ENCODE results near the gene TMEM8B. TPM values are rescaled to one million over a fixed set of nuclear protein-coding genes. Genes with fewer than 3 reads are reported as not detected.

The TMEM8B gene
- total and polyA plus RNA-seq, 2 donors from 2014 or later, result 17.6 to 18.3 TPM

DNA sequence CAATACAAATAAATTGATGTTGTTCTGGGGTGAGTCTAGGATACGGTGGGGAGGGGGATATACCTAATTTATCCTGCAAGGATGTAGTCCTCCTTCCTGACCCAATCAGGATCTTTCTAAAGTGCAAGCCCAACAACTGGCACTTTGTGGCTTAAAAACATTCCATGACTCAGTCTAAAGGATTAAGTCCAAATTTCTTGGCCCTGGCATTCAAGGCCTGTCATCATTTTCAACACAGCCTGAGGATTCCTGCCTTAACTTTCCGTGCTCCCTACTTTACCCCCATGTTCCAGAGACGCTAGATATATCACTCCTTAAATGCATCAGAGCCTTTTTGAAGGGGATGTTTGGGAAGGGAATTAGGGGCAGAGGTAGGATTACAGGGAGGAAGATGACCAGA is 1.5 kb upstream of the TMEM8B start:
- no peaks in the 10 kb centered on the region for H3K36me3 ChIP-seq (ENCODE audit: control insufficient read depth in 2 of 3, insufficient read depth in 3 of 3, low read length in 3 of 3)
- no peaks in the 10 kb centered on the region for H3K27me3 ChIP-seq (ENCODE audit: control insufficient read depth, insufficient read depth, low read length)
- intact Hi-C loops (cut with DNase I), result no loop called here
- no peak overlapping the region for H3K4me3 ChIP-seq (ENCODE audit: low read length in 3 of 3)
- FAIRE-seq, result no peak
- TF ChIP-seq, protein P1, sequence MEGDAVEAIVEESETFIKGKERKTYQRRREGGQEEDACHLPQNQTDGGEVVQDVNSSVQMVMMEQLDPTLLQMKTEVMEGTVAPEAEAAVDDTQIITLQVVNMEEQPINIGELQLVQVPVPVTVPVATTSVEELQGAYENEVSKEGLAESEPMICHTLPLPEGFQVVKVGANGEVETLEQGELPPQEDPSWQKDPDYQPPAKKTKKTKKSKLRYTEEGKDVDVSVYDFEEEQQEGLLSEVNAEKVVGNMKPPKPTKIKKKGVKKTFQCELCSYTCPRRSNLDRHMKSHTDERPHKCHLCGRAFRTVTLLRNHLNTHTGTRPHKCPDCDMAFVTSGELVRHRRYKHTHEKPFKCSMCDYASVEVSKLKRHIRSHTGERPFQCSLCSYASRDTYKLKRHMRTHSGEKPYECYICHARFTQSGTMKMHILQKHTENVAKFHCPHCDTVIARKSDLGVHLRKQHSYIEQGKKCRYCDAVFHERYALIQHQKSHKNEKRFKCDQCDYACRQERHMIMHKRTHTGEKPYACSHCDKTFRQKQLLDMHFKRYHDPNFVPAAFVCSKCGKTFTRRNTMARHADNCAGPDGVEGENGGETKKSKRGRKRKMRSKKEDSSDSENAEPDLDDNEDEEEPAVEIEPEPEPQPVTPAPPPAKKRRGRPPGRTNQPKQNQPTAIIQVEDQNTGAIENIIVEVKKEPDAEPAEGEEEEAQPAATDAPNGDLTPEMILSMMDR (IDR thresholded peaks at IDR 0.05; ENCODE audit: borderline replicate concordance, extremely low read depth, insufficient read depth), result no peak
- H3K9ac ChIP-seq (ENCODE audit: low read length in 3 of 3), result no peak overlapping the region
- DNase-seq, result no peak
- H3K4me1 ChIP-seq (ENCODE audit: control insufficient read depth in 2 of 3, insufficient read depth in 2 of 3, low read depth in 1 of 3, low read length in 3 of 3), result peaks cover 0 to 17% (median 11%) of the 10 kb centered on the region in 3 donors
- no peaks in the 10 kb centered on the region for H3K9me3 ChIP-seq (ENCODE audit: control insufficient read depth in 2 of 3, insufficient read depth in 1 of 3, low read length in 3 of 3)
- no peak overlapping the region for H3K27ac ChIP-seq (ENCODE audit: low read depth in 2 of 2, low read length in 2 of 2)

DNA sequence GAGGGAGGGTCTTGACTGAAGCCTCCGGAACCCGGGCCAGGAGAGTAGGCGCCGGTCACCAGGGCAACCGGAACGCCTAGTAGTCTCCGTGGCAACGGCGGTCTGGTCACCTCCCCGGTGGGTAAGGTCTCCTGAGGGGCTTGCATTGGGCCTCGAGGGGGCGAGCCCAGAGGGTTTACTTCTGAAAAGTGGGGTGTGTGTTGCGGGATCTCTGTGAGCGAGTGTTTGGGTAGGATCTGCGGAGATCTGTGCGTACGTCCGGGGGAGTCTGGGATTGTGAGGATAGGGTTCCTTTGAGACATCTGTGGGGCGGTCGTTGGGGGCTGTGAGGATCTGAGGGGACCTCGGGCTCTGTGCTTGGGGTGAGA is 328 bp upstream of the TMEM8B start, which contains the start of gene FAM221B:
Gene FAM221B, minus strand, starts transcription at position 17 of the 368 bp plus-strand sequence. CDS start 2,571 bp downstream, outside the sequence.
- intact Hi-C loops (cut with DNase I), result no loop called here
- H3K36me3 ChIP-seq (ENCODE audit: control insufficient read depth in 2 of 3, insufficient read depth in 3 of 3, low read length in 3 of 3), result no peaks in the 10 kb centered on the region

GRCh38 chr9:35829764-35830096 is 702 bp downstream of the TMEM8B start:
- no peaks in the 10 kb centered on the region for H3K36me3 ChIP-seq (ENCODE audit: control insufficient read depth in 2 of 3, insufficient read depth in 3 of 3, low read length in 3 of 3)
- intact Hi-C loops (cut with DNase I), result no loop called here
- peak overlapping the region; percentile 88 to 93 for H3K27ac ChIP-seq (ENCODE audit: low read depth in 2 of 2, low read length in 2 of 2)
- H3K4me3 ChIP-seq (ENCODE audit: low read length in 3 of 3), result peak overlapping the region; percentile 60 to 90 (median 61)
- FAIRE-seq, result no peak
- peaks cover 0 to 33% (median 16%) of the 10 kb centered on the region in 3 donors for H3K4me1 ChIP-seq (ENCODE audit: control insufficient read depth in 2 of 3, insufficient read depth in 2 of 3, low read depth in 1 of 3, low read length in 3 of 3)
- H3K9ac ChIP-seq (ENCODE audit: low read length in 3 of 3), result peak overlapping the region; percentile 37 to 84 (median 44)
- no peaks in the 10 kb centered on the region for H3K9me3 ChIP-seq (ENCODE audit: control insufficient read depth in 2 of 3, insufficient read depth in 1 of 3, low read length in 3 of 3)
- H3K27me3 ChIP-seq (ENCODE audit: control insufficient read depth, insufficient read depth, low read length), result no peaks in the 10 kb centered on the region
- DNase-seq, result no peak
- TF ChIP-seq, protein P1 (IDR thresholded peaks at IDR 0.05; ENCODE audit: borderline replicate concordance, extremely low read depth, insufficient read depth), result no peak

More for the DNA sequence above, 328 bp upstream of the TMEM8B start, which contains the start of gene FAM221B:
- FAIRE-seq, result no peak
- Histone ChIP-seq H3K9me3 (ENCODE audit: control insufficient read depth in 2 of 3, insufficient read depth in 1 of 3, low read length in 3 of 3) (no peaks in the 10 kb centered on the region), H3K4me3 (ENCODE audit: low read length in 3 of 3) (peak within 1 kb of the TSS; percentile 71 to 90 (median 83)), H3K27ac (ENCODE audit: low read depth in 2 of 2, low read length in 2 of 2) (peak within 1 kb of the TSS; percentile 88 to 93), H3K27me3 (ENCODE audit: control insufficient read depth, insufficient read depth, low read length) (no peaks in the 10 kb centered on the region), H3K9ac (ENCODE audit: low read length in 3 of 3) (peak within 1 kb of the TSS; percentile 52 to 97 (median 73)), H3K4me1 (ENCODE audit: control insufficient read depth in 2 of 3, insufficient read depth in 2 of 3, low read depth in 1 of 3, low read length in 3 of 3) (peaks cover 0 to 26% (median 11%) of the 10 kb centered on the region in 3 donors)
- TF ChIP-seq, protein P1 (IDR thresholded peaks at IDR 0.05; ENCODE audit: borderline replicate concordance, extremely low read depth, insufficient read depth), result no peak
- peak in 2 of 5 donors; percentile 74 to 85 for DNase-seq

DNA sequence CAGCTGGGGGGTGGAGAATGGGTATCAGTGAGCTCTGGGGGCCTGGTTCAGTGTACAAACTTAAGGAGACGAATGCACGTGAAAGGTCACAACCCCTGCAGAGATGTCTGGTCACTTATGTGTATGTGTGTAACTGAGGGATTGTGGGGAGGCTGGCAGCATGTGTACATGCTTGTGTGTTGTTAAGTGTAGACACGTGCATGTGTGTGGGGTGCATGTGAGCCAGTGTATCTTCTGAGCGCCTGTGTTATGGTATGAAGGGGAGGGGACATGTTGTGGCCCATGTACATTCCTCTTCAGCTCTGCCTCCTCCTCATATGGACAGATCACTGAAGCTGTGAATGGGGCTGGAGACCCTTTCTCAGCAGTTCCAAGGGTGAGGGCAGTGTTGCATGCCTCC is 2.0 kb downstream of the TMEM8B start:
- H3K27ac ChIP-seq (ENCODE audit: low read depth in 2 of 2, low read length in 2 of 2), result no peak overlapping the region
- no peaks in the 10 kb centered on the region for H3K36me3 ChIP-seq (ENCODE audit: control insufficient read depth in 2 of 3, insufficient read depth in 3 of 3, low read length in 3 of 3)
- TF ChIP-seq, protein P1 (IDR thresholded peaks at IDR 0.05; ENCODE audit: borderline replicate concordance, extremely low read depth, insufficient read depth), result no peak
- H3K27me3 ChIP-seq (ENCODE audit: control insufficient read depth, insufficient read depth, low read length), result no peaks in the 10 kb centered on the region
- H3K9me3 ChIP-seq (ENCODE audit: control insufficient read depth in 2 of 3, insufficient read depth in 1 of 3, low read length in 3 of 3), result no peaks in the 10 kb centered on the region
- no peak overlapping the region for H3K4me3 ChIP-seq (ENCODE audit: low read length in 3 of 3)
- DNase-seq (no peak), FAIRE-seq (no peak)
- intact Hi-C loops (cut with DNase I), result no loop called here
- peaks cover 0 to 34% (median 20%) of the 10 kb centered on the region in 3 donors for H3K4me1 ChIP-seq (ENCODE audit: control insufficient read depth in 2 of 3, insufficient read depth in 2 of 3, low read depth in 1 of 3, low read length in 3 of 3)
- H3K9ac ChIP-seq (ENCODE audit: low read length in 3 of 3), result no peak overlapping the region

Data from kidney (tissue), 14 donors.